ENCODE measurements around the gene ADCK1. TPM values are rescaled to one million over a fixed set of nuclear protein-coding genes. Genes with fewer than 3 reads are reported as not detected.

Gene ADCK1
- total RNA-seq, 1 experiment from 2014 or later, result 12.2 TPM

DNA sequence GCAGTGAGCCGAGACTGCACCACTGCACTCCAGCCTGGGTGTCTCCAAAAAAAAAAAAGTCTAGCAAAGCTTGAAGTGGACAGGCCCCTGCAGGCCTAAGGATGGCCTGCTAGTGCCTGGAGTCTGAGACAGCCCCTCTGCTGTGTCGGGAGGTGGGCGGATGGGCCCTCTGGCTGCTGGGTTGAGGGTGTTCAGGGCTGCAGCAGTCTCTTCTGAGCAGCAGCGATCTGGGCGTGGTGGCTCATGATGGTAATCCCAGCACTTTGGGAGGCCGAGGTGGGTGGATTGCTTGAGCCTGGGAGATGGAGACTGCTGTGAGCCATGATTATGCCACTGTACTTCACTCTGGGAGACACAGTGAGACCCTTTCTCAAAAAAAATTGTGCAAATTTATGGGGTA is 57.0 kb downstream of the ADCK1 start:
- H4K5ac ChIP-seq (ENCODE audit: insufficient read length, low read depth, low read length), result no peak overlapping the region
- no peak overlapping the region for H3K18ac ChIP-seq (ENCODE audit: insufficient read length, low read depth, low read length)
- no peaks in the 10 kb centered on the region for H3K4me1 ChIP-seq (ENCODE audit: insufficient read depth, low read length)
- no peak overlapping the region for H3K23ac ChIP-seq (ENCODE audit: insufficient read length, low read depth, low read length)
- no peak overlapping the region for H2AFZ ChIP-seq (ENCODE audit: low read length)
- no peaks in the 10 kb centered on the region for H3K27me3 ChIP-seq (ENCODE audit: insufficient read depth, low read length)
- H4K91ac ChIP-seq (ENCODE audit: insufficient read length, low read depth, low read length), result no peak overlapping the region
- H3T11ph ChIP-seq (ENCODE audit: low read length), result no peak overlapping the region
- H3K27ac ChIP-seq (ENCODE audit: insufficient read length, low read depth, low read length), result no peak overlapping the region
- DNase-seq, result no peak
- H2BK15ac ChIP-seq (ENCODE audit: low read depth, low read length), result no peak overlapping the region
- H3K4me2 ChIP-seq (ENCODE audit: insufficient read depth, insufficient read length, low read length), result no peak overlapping the region
- peaks cover 0 to 4% (median 3%) of the 10 kb centered on the region in 3 experiments; a peak in 4 of 7 replicates for H3K36me3 Mint-ChIP-seq (ENCODE audit: insufficient read depth in 1 of 3, low read depth in 3 of 3)
- peaks cover 5 to 6% of the 10 kb centered on the region in 2 experiments for H3K4me1 Mint-ChIP-seq
- H3K4me3 Mint-ChIP-seq, result no peak overlapping the region
- TF ChIP-seq, protein P1, sequence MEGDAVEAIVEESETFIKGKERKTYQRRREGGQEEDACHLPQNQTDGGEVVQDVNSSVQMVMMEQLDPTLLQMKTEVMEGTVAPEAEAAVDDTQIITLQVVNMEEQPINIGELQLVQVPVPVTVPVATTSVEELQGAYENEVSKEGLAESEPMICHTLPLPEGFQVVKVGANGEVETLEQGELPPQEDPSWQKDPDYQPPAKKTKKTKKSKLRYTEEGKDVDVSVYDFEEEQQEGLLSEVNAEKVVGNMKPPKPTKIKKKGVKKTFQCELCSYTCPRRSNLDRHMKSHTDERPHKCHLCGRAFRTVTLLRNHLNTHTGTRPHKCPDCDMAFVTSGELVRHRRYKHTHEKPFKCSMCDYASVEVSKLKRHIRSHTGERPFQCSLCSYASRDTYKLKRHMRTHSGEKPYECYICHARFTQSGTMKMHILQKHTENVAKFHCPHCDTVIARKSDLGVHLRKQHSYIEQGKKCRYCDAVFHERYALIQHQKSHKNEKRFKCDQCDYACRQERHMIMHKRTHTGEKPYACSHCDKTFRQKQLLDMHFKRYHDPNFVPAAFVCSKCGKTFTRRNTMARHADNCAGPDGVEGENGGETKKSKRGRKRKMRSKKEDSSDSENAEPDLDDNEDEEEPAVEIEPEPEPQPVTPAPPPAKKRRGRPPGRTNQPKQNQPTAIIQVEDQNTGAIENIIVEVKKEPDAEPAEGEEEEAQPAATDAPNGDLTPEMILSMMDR (conservative IDR thresholded peaks at IDR 0.05), result no peak
- H2BK120ac ChIP-seq (ENCODE audit: low read depth, low read length, poor library complexity, severe bottlenecking), result no peak overlapping the region
- no peak overlapping the region for H3K56ac ChIP-seq (ENCODE audit: insufficient read length, low read depth, low read length)
- H3K9ac ChIP-seq (ENCODE audit: extremely low read depth, insufficient read length, low read length), result no peak overlapping the region
- H4K20me1 ChIP-seq (ENCODE audit: control insufficient read depth, insufficient read depth, insufficient read length), result peaks cover 2% of the 10 kb centered on the region
- H3K23me2 ChIP-seq (ENCODE audit: insufficient read length, low read depth, low read length, poor library complexity, severe bottlenecking), result no peaks in the 10 kb centered on the region
- no peak overlapping the region for H2BK12ac ChIP-seq (ENCODE audit: insufficient read length, low read depth, low read length)
- WGBS (ENCODE audit: extremely low coverage, insufficient read length, low lambda C conversion rate), result no CpG with 5 or more reads among the region's 6 CpGs
- no peaks in the 10 kb centered on the region for H3K79me1 ChIP-seq (ENCODE audit: insufficient read depth, low read depth, low read length, poor library complexity, severe bottlenecking)
- H3K9me3 ChIP-seq (ENCODE audit: control insufficient read depth, low read depth, low read length), result no peaks in the 10 kb centered on the region
- no peaks in the 10 kb centered on the region for H3K79me2 ChIP-seq (ENCODE audit: insufficient read depth, low read length)
- H2BK20ac ChIP-seq (ENCODE audit: low read depth, low read length, poor library complexity, severe bottlenecking), result no peak overlapping the region
- H2AK5ac ChIP-seq (ENCODE audit: insufficient read length, low read length), result no peak overlapping the region
- H3K4ac ChIP-seq (ENCODE audit: low read depth, low read length), result no peak overlapping the region
- no peak overlapping the region for H4K8ac ChIP-seq (replicated peaks; ENCODE audit: insufficient read length, low read depth, low read length)
- H3K27me3 Mint-ChIP-seq (ENCODE audit: low read depth), result no peaks in the 10 kb centered on the region
- H2BK5ac ChIP-seq (ENCODE audit: insufficient read length, low read length), result no peak overlapping the region
- H3K14ac ChIP-seq (ENCODE audit: insufficient read depth, low read length), result no peak overlapping the region
- peak overlapping the region in 1 of 3 experiments; percentile 30; a peak in 1 of 7 replicates for H3K27ac Mint-ChIP-seq
- H3K9me3 Mint-ChIP-seq, result peaks cover 0 to 3% of the 10 kb centered on the region in 2 experiments; a peak in 1 of 5 replicates
